HepG2 (cell line): Measurements from ENCODE around the gene SRSF6.

ENCODE experiments used
- CBX5 ChIP-seq: sonication (generic); formaldehyde crosslinking; IDR thresholded peaks from 2 replicates; pipeline ENCODE4 v1.4.0; 2020; ENCODE audit warnings: missing genetic modification reagents, borderline replicate concordance
- HDAC6 ChIP-seq: fragments of 200-600 bp; sonication (generic); IDR thresholded peaks from 2 replicates; pipeline ENCODE4 v1.7.0; 2017; ENCODE audit warnings: mild to moderate bottlenecking, antibody characterized with exemption, low read length, low read depth
- JUNB ChIP-seq: sonication (generic); formaldehyde crosslinking; IDR thresholded peaks from 2 replicates; pipeline ENCODE4 v1.8.0; 2022; ENCODE audit warnings: missing genetic modification reagents, mild to moderate bottlenecking, borderline replicate concordance
- KDM5A ChIP-seq: fragments of 200-600 bp; sonication (generic); IDR thresholded peaks from 2 replicates; pipeline ENCODE4 v1.7.0; 2018; ENCODE audit warnings: antibody characterized with exemption, mild to moderate bottlenecking, low read length, borderline replicate concordance
- MED13 ChIP-seq: sonication (generic); formaldehyde crosslinking; IDR thresholded peaks from 2 replicates; pipeline ENCODE4 v1.5.0; 2020; ENCODE audit warnings: missing genetic modification reagents
- NR2F2 ChIP-seq: IDR thresholded peaks from 2 replicates; pipeline ENCODE4 v1.6.1; 2012; ENCODE audit warnings: low read depth, inconsistent platforms, borderline replicate concordance
- POLR2A ChIP-seq, 2 experiments: IDR thresholded peaks; 2 replicates each; pipeline ENCODE4 v1.6.1; 2011; ENCODE audit warnings: low read depth in 2 of 2, low read length in 2 of 2, mild to moderate bottlenecking in 1 of 2, moderate library complexity in 1 of 2; ENCODE audit not compliant: insufficient read depth in 1 of 2
- REPIN1 ChIP-seq: sonication (generic); formaldehyde crosslinking; IDR thresholded peaks from 2 replicates; pipeline ENCODE4 v1.8.0; 2022; ENCODE audit warnings: missing genetic modification reagents, low read depth, mild to moderate bottlenecking, borderline replicate concordance
- TAF1 ChIP-seq: sonication (generic); formaldehyde crosslinking; IDR thresholded peaks from 2 replicates; pipeline ENCODE4 v1.4.0; 2020; ENCODE audit warnings: missing genetic modification reagents
- ZNF562 ChIP-seq: sonication (generic); formaldehyde crosslinking; IDR thresholded peaks from 2 replicates; pipeline ENCODE4 v1.8.0; 2022; ENCODE audit warnings: missing genetic modification reagents, borderline replicate concordance

DNA sequence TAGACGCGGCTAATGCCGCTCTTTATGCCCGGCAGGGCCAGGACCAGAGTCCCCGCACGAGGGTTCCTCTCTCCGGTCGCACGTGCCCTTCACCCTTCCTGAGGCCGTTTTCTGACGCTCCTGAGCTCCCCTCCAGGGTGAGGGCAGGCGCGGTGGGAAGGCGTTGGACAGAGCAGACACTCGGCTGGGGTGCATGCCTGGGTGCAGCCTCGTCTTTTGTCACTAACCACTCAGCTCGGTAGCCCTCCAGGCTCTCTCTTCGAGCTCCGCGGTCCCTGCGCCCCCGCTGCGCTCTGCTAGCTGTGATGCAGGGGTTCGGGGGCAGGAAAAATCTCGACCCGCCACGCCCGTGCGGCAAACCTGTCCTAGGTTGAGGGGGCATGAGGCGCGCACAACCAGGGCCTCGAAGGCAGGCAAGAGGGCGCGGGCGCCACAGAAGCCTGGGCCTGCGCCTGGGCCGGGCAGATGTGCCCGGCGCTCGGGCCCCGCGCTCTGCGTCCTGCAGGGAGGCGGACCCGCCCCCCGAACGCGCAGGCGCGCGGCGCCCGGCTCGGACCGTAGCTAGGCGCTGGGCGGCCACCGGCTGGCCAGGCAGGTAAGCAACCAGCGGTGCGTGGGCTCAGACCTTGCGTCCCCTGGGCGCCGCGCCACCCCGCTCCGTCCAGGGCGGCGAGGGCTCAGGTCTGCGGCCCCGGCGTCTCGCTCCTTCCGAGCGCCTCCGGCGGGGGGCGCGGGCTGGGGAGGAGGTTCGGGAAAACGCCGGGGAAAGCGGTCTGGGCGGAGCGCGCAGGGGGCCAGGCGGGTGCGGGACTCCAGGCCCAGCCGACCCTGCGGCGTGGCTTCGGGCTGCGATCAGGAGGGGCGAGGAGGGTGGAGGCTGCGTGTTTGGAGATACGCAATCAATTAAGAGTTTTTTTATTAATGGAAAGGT lies 49.7 kb downstream of the SRSF6 start, which contains the start of gene L3MBTL1:
- TF ChIP-seq TAF1 (CRISPR knock-in tag) = peak; percentile 64; the same call in 1 of the 2 replicates
- TF ChIP-seq JUNB = no peak
- TF ChIP-seq MED13 = no peak
- TF ChIP-seq POLR2A (IDR thresholded peaks at IDR 0.05; ENCODE audit: insufficient read depth in 1 of 2, low read depth in 2 of 2, low read length in 2 of 2) = peak in 1 of 2 experiments; percentile 86; a peak in 3 of 4 replicates
- TF ChIP-seq KDM5A = no peak
- no peak for TF ChIP-seq HDAC6
- no peak for TF ChIP-seq NR2F2
- TF ChIP-seq REPIN1 = peak; percentile 59; the same call in 1 of the 2 replicates
- TF ChIP-seq ZNF562 (CRISPR knock-in tag) = no peak
- no peak for TF ChIP-seq CBX5 (CRISPR knock-in tag)
